Endothelial cell of umbilical vein (primary cell): ENCODE measurements around the gene LIPK. TPM values are rescaled to one million over a fixed set of nuclear protein-coding genes. Genes with fewer than 3 reads are reported as not detected.

ENCODE experiments used
- BruUV-seq: library from RNA; stranded (reverse); fragments of 400-500 nt; replicated peaks from 2 replicates; lab custom pipeline; 2021; lab: Mats Ljungman, UMichigan
- CTCF ChIA-PET: fragments of 300-600, 350-600 bp; sonication (Branson Sonifier 250); formaldehyde crosslinking; loops from one replicate; lab custom pipeline; 2021; ENCODE audit warnings: antibody characterized with exemption, inconsistent platforms; lab: Charles Lee
- POLR2A ChIA-PET: fragments of 300-600, 350-600 bp; sonication (Branson Sonifier 250); formaldehyde crosslinking; loops from one replicate; lab custom pipeline; 2021; ENCODE audit warnings: antibody characterized with exemption, inconsistent platforms; lab: Charles Lee
- DNase-seq: peaks from one replicate; pipeline ENCODE4 v3.0.0-alpha.2; 2011; ENCODE audit warnings: low read depth, low spot score
- FAIRE-seq: peaks from 2 replicates; lab custom pipeline; 2011; peaks lifted over from hg19 to GRCh38; lab: Jason Lieb, UNC
- H2AFZ ChIP-seq: 2 replicates; pipeline ENCODE4 v1.6.0; 2012; ENCODE audit warnings: low read depth, low read length, control low read depth, inconsistent platforms
- H3K27ac ChIP-seq: 2 replicates; pipeline ENCODE4 v1.5.1; 2011; ENCODE audit warnings: low read depth, mild to moderate bottlenecking, control low read depth, low read length, moderate library complexity; ENCODE audit not compliant: insufficient read depth
- H3K27me3 ChIP-seq, 2 experiments: 2 replicates each; pipeline versions ENCODE4 v1.6.0 to v1.6.1; 2011; ENCODE audit warnings: low read length in 2 of 2, mixed read lengths in 1 of 2; ENCODE audit not compliant: control insufficient read depth in 2 of 2, insufficient read depth in 2 of 2
- H3K36me3 ChIP-seq, 2 experiments: 2 replicates in 1 of 2; 3 replicates in 1 of 2; pipeline ENCODE4 v1.5.1; 2011; ENCODE audit warnings: low read length in 2 of 2, mild to moderate bottlenecking in 1 of 2, moderate library complexity in 1 of 2; ENCODE audit not compliant: control insufficient read depth in 2 of 2, insufficient read depth in 2 of 2; ENCODE audit errors: extremely low read depth in 1 of 2
- H3K4me1 ChIP-seq: 3 replicates; pipeline ENCODE4 v1.5.1; 2011; ENCODE audit warnings: mild to moderate bottlenecking, low read length; ENCODE audit not compliant: control insufficient read depth, insufficient read depth; ENCODE audit errors: extremely low read depth
- H3K4me2 ChIP-seq: 2 replicates; pipeline ENCODE4 v1.6.1; 2011; ENCODE audit warnings: low read length, control low read depth, mixed read lengths; ENCODE audit not compliant: insufficient read depth
- H3K4me3 ChIP-seq, 3 experiments: fragments of 200-600 bp in 1 of 3; sonication (generic), shearing (Covaris generic) in 1 of 3; replicated peaks in 1 of 3; 2 replicates each; pipeline ENCODE4 v1.5.1; 2011 to 2016; ENCODE audit warnings: control low read depth in 3 of 3, low read length in 3 of 3, mild to moderate bottlenecking in 2 of 3, inconsistent platforms in 1 of 3, low read depth in 1 of 3, moderate library complexity in 1 of 3; ENCODE audit not compliant: insufficient read depth in 1 of 3
- H3K79me2 ChIP-seq: 2 replicates; pipeline ENCODE4 v1.6.0; 2012; ENCODE audit warnings: low read length, inconsistent platforms; ENCODE audit not compliant: control insufficient read depth, insufficient read depth
- H3K9ac ChIP-seq: replicated peaks from 2 replicates; pipeline ENCODE3; 2011; ENCODE audit warnings: low read length, control low read depth; ENCODE audit not compliant: insufficient read depth; ENCODE audit errors: extremely low read depth
- H3K9me1 ChIP-seq: replicated peaks from 3 replicates; pipeline ENCODE4 v1.6.0; 2011; ENCODE audit warnings: mild to moderate bottlenecking, low read length; ENCODE audit not compliant: control insufficient read depth, insufficient read depth; ENCODE audit errors: extremely low read depth
- H3K9me3 ChIP-seq: replicated peaks from 2 replicates; pipeline ENCODE4 v1.5.1; 2012; ENCODE audit warnings: low read length, inconsistent platforms; ENCODE audit not compliant: control insufficient read depth, insufficient read depth
- H4K20me1 ChIP-seq: replicated peaks from 2 replicates; pipeline ENCODE3; 2011; ENCODE audit warnings: mild to moderate bottlenecking, low read length; ENCODE audit not compliant: control insufficient read depth, insufficient read depth; ENCODE audit errors: extremely low read depth
- EZH2 ChIP-seq: IDR thresholded peaks from 2 replicates; pipeline ENCODE4 v1.6.1; 2012; ENCODE audit warnings: borderline replicate concordance, low read depth, mild to moderate bottlenecking, moderate library complexity, low read length, inconsistent platforms; ENCODE audit not compliant: severe bottlenecking
- FOS ChIP-seq: IDR thresholded peaks from 2 replicates; pipeline ENCODE4 v1.6.1; 2011; ENCODE audit warnings: mild to moderate bottlenecking, low read length, moderate library complexity, borderline replicate concordance; ENCODE audit not compliant: insufficient read depth
- GATA2 ChIP-seq: IDR thresholded peaks from 2 replicates; pipeline ENCODE4 v1.7.0; 2011; ENCODE audit warnings: low read depth, mild to moderate bottlenecking, moderate library complexity, mixed read lengths, low read length; ENCODE audit not compliant: insufficient read length, insufficient read depth
- JUN ChIP-seq: IDR thresholded peaks from 2 replicates; pipeline ENCODE4 v1.6.1; 2011; ENCODE audit warnings: borderline replicate concordance, low read depth; ENCODE audit not compliant: insufficient read length, insufficient read depth
- MAX ChIP-seq: IDR thresholded peaks from 2 replicates; pipeline ENCODE4 v1.6.1; 2011; ENCODE audit not compliant: insufficient read depth, insufficient read length
- MYC ChIP-seq: IDR thresholded peaks from one replicate; pipeline ENCODE4 v1.6.1; 2011; ENCODE audit warnings: mild to moderate bottlenecking, low read depth, low read length
- POLR2A ChIP-seq: IDR thresholded peaks from 2 replicates; pipeline ENCODE4 v1.6.1; 2012; ENCODE audit warnings: low read depth, mild to moderate bottlenecking, control low read depth, low read length
- POLR2AphosphoS5 ChIP-seq: IDR thresholded peaks from 2 replicates; pipeline ENCODE4 v1.6.1; 2012; ENCODE audit warnings: low read depth, mild to moderate bottlenecking, control low read depth, low read length, moderate library complexity; ENCODE audit not compliant: insufficient read depth
- dilution Hi-C: fragments of 300-500 bp; cut with MboI; formaldehyde crosslinking; loops from one replicate; pipeline ENCODE4 v1.15.0; 2019; ENCODE audit warnings: low sequenced_read_pairs; ENCODE audit not compliant: extremely low pct_ligation_motif_present
- intact Hi-C: fragments of 100-400 bp; cut with micrococcal nuclease; formaldehyde crosslinking; loops from one replicate; pipeline ENCODE4 v1.10.0; 2022
- polyA plus RNA-seq, 4 experiments: library from polyadenylated mRNA; depleted of rRNA in 3 of 4; stranded (reverse) in 3 of 4; unstranded in 1 of 4; fragments of >200 nt; gene quantifications; 2 replicates each; pipeline versions ENCODE4 v1.2.1 to v1.2.3, GENCODE V29; 2011 to 2012; ENCODE audit warnings: missing spikeins in 1 of 4
- total RNA-seq: library from RNA; stranded (reverse); gene quantifications from 2 replicates; pipeline ENCODE4 v1.2.3, GENCODE V29; 2021
- TF ChIP-seq, protein P1 (sequence below), 2 donors: IDR thresholded peaks; 1 replicate in 1 of 2; 2 replicates in 1 of 2; pipeline ENCODE4 v1.5.1; 2011; ENCODE audit warnings: low read length in 2 of 2, mild to moderate bottlenecking in 2 of 2, moderate library complexity in 2 of 2, control low read depth in 1 of 2, inconsistent platforms in 1 of 2, low read depth in 1 of 2; ENCODE audit not compliant: insufficient read depth in 1 of 2; ENCODE audit errors: extremely low read depth in 1 of 2

The LIPK gene
- total and polyA plus RNA-seq, 2 donors (not counting 3 experiments of a cell fraction or from before 2014, with no cell fraction given): not detected

- Histone ChIP-seq H3K4me3 (no peak within 1 kb of the TSS), H3K9me3 (no peaks in the 10 kb centered on the region), H3K36me3 (no peaks in the 10 kb centered on the region), H3K4me2 (no peak within 1 kb of the TSS), H3K27ac (no peak within 1 kb of the TSS), H2AFZ (no peak within 1 kb of the TSS), H3K27me3 (no peaks in the 10 kb centered on the region), H3K9ac (no peak within 1 kb of the TSS), H3K79me2 (no peaks in the 10 kb centered on the region), H4K20me1 (no peaks in the 10 kb centered on the region), H3K9me1 (no peaks in the 10 kb centered on the region), H3K4me1 (peaks cover 7% of the 10 kb centered on the region)
- no peak for FAIRE-seq
- no TSS peak for BruUV-seq
- dilution Hi-C loops (no loop called here), intact Hi-C loops (no loop called here)
- no peak for DNase-seq
- POLR2A ChIA-PET: no interaction called here
- TF ChIP-seq POLR2AphosphoS5: no peak
- TF ChIP-seq, protein P1, sequence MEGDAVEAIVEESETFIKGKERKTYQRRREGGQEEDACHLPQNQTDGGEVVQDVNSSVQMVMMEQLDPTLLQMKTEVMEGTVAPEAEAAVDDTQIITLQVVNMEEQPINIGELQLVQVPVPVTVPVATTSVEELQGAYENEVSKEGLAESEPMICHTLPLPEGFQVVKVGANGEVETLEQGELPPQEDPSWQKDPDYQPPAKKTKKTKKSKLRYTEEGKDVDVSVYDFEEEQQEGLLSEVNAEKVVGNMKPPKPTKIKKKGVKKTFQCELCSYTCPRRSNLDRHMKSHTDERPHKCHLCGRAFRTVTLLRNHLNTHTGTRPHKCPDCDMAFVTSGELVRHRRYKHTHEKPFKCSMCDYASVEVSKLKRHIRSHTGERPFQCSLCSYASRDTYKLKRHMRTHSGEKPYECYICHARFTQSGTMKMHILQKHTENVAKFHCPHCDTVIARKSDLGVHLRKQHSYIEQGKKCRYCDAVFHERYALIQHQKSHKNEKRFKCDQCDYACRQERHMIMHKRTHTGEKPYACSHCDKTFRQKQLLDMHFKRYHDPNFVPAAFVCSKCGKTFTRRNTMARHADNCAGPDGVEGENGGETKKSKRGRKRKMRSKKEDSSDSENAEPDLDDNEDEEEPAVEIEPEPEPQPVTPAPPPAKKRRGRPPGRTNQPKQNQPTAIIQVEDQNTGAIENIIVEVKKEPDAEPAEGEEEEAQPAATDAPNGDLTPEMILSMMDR (IDR thresholded peaks at IDR 0.05; ENCODE audit: extremely low read depth in 1 of 2, insufficient read depth in 1 of 2, low read depth in 1 of 2, low read length in 2 of 2): no peak
- no peak for TF ChIP-seq FOS
- no peak for TF ChIP-seq MAX
- TF ChIP-seq JUN: no peak
- no peak for TF ChIP-seq MYC
- TF ChIP-seq EZH2: no peak
- no peak for TF ChIP-seq GATA2
- no peak for TF ChIP-seq POLR2A
- CTCF ChIA-PET: interaction anchor here (0.8 to 1.5 kb wide), 5 partner anchors 11 to 215 kb away, joined by 3 read pairs; no protein-coding TSS in a partner anchor
These were observed 53.5 kb downstream of the LIPK start, which contains the start of gene LIPN for GRCh38 chr10:88759366-88760101. Gene LIPN, plus strand, starts transcription at chr10:88760020. Its CDS starts 1,386 bp downstream, at chr10:88761406.
